Keratinocyte (primary cell): ENCODE results near the gene FRMD3.

Experiments
- EZH2 ChIP-seq: IDR thresholded peaks from one replicate; pipeline ENCODE4 v1.6.1; 2012; ENCODE audit warnings: inconsistent platforms, mild to moderate bottlenecking, low read length, moderate library complexity
- TF ChIP-seq, protein P1 (sequence below), 3 experiments: IDR thresholded peaks in 1 of 3; conservative IDR thresholded peaks in 1 of 3; optimal IDR thresholded peaks in 1 of 3; 2 replicates in 2 of 3; 3 replicates in 1 of 3; pipeline versions ENCODE3 to v1.5.1; 2011; ENCODE audit warnings: low read length in 3 of 3, mild to moderate bottlenecking in 3 of 3, moderate library complexity in 2 of 3, control low read depth in 1 of 3, inconsistent platforms in 1 of 3; ENCODE audit not compliant: insufficient read depth in 2 of 3; ENCODE audit errors: extremely low read depth in 1 of 3

DNA sequence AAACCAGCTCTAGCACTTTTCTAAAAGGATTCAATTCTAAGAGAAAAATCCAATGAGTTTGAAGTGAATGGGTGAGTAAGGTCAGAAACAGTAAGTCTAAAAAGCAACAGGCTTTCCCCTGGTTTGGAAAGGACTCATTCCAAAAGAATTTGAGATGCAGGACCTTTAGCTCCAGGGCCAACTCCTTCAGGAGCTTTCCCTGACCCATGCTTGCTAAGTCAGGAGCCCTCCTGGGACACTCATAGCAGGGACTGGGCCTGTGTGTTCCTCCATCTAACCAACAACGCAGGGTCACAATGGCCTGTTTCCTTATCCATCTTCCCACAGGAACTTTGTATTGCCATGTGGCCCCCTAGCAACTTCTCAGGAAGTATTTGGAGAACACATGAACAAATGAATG is 198.8 kb downstream of the FRMD3 start:
- TF ChIP-seq, protein P1, sequence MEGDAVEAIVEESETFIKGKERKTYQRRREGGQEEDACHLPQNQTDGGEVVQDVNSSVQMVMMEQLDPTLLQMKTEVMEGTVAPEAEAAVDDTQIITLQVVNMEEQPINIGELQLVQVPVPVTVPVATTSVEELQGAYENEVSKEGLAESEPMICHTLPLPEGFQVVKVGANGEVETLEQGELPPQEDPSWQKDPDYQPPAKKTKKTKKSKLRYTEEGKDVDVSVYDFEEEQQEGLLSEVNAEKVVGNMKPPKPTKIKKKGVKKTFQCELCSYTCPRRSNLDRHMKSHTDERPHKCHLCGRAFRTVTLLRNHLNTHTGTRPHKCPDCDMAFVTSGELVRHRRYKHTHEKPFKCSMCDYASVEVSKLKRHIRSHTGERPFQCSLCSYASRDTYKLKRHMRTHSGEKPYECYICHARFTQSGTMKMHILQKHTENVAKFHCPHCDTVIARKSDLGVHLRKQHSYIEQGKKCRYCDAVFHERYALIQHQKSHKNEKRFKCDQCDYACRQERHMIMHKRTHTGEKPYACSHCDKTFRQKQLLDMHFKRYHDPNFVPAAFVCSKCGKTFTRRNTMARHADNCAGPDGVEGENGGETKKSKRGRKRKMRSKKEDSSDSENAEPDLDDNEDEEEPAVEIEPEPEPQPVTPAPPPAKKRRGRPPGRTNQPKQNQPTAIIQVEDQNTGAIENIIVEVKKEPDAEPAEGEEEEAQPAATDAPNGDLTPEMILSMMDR (optimal IDR thresholded peaks at IDR 0.05 in 1 of 3, IDR thresholded peaks at IDR 0.05 in 1 of 3, conservative IDR thresholded peaks at IDR 0.05 in 1 of 3; ENCODE audit: extremely low read depth in 1 of 3, insufficient read depth in 2 of 3, low read length in 3 of 3) = no peak
- TF ChIP-seq EZH2 = no peak
